HG03108 (cell line): ENCODE measurements around the gene EPHA6.

Source experiments
- ATAC-seq: cut with Tn5 transposase; IDR thresholded peaks from one replicate; pipeline ENCODE4 v1.9.1; 2021; ENCODE audit warnings: moderate library complexity; ENCODE audit not compliant: unreplicated experiment

Gene EPHA6

DNA sequence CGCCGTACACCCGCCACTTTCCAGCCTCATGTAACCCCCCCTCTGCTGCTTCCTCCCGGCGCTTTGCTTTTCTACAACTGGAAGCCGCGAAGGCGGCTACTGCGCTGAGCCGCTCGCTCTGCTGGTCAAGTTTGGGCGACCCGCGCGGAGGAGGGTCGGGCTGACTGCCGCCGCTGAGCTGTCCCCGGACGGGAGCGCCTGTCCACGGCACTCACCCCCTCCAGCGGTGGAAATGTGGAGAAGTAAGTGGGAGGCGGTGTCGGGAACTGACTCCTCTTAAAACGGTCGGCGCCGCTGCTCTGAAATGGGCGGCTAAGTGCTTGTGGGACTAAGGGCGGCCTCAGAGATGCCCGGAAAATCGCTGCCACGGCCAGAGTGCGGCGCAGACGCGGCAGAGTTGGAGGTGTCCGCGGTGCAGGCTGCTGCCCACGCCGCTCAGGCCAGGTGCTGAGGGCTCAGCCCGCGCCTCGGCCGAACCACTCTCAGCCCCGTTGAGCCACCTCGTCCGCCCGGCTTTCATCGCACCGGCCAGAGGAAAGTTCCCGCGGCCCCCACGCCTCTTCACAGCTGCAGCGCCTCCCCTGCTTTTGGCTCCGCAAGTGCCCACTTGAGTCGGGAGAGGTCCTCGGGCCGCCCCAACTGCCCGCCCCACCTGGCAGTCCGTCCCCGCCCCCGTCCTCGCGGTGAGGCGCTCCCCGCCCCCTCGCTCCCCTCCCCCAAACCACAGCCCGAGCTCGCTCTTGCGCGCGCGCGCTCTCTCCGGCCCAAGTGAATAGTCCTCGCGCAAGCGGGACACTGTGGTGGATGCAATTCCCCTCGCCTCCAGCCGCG lies at the start of gene EPHA6:
TSS of gene EPHA6 (plus strand) at position 775 of the 831 bp plus-strand sequence.
- peak; percentile 15 for ATAC-seq

DNA sequence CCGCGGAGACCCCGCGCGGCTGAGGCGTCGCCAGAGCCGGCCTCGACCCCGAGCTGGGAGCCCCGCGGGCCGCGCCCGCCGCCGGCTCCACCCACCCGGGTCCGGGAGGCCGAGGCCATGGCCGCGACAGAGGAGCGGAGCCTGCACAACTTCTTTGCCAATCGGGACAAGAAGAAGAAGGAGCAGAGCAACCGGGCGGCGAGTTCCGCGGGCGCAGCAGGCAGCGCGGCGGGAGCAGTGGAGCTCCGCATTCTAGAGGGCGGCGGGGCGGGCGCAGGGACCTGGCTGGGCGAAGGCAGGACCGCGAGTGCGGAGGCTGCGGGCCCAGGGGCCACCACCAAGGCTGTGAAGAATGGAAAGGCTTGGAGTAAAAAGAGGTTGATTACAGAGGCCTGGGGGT lies 37.6 kb upstream of the EPHA6 start:
- ATAC-seq = no peak

DNA sequence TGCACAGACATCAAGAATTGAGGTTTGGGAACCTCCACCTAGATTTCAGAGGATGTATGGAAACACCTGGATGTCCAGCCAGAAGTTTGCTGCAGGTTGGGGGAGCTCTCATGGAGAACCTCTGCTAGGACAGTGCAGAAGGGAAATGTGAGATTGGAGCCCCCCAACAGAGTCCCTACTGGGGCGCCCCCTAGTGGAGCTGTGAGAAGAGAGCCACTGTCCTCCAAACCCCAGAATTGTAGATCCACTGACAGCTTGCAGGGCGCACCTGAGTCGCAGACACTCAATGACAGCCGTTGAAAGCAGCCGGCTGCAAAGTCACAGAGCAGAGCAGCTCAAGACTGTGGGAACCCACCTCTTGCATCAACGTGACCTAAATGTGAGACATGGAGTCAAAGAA lies 34.6 kb upstream of the EPHA6 start:
- no peak for ATAC-seq

DNA sequence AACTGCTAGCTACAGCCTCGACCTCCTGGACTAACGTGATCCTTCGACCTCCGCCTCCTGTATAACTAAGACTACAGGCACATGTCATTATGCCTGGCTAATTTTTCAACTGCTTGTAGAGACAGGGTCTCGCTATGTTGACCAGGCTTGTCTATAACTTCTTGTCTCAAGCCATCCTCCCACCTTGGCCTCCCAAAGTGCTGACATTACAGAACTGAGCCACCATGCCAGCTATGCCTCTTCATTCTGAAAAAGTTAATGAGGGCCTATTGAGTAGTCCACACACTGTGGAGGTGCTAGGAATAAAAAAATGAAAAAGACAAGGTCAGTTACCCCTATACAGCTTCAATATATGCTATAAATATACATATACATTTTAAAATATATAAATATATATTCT lies 18.3 kb upstream of the EPHA6 start:
- no peak for ATAC-seq

DNA sequence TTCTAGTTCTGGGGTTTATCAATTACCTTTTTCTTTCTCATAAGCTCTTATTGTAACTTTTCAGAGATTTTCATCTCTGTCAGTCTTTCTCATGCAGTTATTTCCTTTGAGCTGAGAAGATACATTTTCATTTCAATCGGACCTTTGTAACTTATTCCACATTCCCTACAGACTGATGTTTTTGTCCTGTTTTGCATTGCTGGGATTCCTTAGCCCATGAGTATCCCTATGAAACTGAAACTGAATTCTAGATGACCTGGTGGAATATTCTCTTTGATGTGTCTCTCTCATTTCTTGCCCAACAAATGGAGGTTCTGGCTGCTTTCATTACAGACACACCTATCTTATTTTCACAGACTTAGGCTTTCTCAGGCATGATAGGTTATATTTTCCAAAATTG lies 10.5 kb upstream of the EPHA6 start:
- ATAC-seq = no peak

DNA sequence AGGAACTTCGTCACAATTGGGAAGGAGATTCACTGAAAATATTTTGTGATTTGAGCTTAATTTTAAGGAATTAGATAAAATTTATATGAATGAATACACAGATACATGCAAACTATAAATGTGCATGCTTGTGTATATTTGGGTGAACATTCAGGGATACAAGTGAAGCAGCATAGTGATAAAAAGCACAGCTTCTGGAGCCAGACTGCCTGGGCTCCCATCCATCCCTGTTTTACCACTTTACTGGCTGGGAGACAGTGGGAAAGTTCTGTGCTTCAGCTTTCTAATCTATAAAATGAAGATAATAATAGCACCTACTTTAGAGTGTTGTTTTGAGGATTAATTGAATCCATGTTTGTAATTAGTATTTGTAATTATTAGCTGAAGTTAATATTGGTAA lies 8.1 kb upstream of the EPHA6 start:
- no peak for ATAC-seq

DNA sequence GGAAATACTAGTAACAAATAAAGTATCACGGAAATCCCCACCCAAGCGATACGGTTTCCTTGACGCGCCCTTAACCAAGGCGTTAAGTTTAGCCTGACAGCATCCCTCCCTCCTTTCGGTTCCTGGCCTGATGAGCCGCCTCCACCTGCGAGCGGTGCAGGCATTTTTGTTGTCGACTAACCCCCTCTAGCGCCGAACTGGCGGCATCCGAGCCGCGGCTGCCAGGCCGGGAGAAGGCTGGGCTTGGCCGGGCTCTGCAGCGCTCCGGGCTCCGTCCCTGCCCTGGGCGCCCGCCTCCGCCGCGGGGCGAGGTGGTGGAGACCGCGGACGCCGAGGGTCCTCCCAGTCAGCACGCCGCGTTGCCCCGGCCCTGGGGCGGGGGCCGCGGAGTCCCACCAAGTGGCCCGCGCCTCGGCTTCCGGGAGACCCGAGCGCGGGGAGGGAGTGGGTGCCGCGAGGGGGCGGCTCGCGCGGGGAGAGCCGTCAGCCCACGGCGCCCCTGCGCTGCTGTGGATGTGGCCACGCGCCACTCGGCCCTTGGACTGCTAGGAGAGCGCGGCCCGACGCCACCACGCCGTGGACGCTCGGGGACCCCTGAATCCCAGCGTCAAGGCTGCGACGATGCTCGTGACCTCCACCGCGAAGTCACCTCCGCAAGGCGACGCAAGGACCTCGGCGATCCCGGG lies 1.1 kb upstream of the EPHA6 start:
- peak; percentile 98 for ATAC-seq

DNA sequence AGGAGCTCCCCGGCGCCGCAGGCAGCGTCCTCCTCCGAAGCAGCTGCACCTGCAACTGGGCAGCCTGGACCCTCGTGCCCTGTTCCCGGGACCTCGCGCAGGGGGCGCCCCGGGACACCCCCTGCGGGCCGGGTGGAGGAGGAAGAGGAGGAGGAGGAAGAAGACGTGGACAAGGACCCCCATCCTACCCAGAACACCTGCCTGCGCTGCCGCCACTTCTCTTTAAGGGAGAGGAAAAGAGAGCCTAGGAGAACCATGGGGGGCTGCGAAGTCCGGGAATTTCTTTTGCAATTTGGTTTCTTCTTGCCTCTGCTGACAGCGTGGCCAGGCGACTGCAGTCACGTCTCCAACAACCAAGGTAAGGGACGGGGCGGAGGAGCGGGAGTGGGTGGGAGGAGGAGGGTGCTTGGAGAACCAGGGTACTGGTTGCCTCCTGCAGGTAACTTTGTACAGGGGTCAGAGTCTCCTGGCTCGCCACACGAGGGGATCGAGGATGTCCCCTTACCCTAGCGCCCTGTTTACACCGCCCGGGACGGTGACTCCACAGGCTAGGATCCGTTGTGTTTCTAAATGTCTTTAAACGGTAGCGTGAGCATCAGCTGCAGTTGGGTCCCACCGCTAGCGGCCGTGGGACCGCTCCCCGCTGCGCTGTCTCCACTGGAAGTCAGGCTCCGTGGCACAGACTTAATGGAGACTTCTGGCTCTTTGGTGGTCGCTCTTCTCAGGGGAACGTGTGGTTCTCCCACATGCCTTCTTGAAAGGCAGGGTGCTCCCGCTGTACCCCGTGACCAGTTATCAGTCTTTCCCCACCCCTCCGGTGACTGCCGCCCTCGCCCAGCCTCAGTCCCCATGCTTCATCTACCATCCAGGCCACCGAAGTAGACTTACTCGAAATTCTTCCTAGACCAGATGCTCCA lies 515 bp downstream of the EPHA6 start:
- ATAC-seq = no peak

DNA sequence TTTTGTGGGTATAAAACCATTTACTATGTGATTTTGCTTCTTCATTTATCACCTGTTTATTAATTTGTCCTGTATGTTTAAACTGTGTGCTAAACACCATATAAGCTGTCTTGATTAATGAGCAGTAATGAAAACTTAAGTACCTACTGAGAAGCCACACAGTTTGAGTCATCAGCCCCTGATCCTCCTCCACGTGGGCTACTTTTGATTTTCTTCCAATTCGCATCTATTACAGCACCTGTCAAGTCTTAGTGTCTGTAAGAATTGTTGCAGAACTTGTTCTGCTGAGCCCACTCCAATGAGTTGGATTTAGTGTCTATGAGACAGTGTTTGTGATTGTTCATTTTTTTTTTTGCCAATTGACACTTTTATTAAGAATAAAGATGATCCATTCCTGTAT lies 16.8 kb downstream of the EPHA6 start:
- no peak for ATAC-seq

DNA sequence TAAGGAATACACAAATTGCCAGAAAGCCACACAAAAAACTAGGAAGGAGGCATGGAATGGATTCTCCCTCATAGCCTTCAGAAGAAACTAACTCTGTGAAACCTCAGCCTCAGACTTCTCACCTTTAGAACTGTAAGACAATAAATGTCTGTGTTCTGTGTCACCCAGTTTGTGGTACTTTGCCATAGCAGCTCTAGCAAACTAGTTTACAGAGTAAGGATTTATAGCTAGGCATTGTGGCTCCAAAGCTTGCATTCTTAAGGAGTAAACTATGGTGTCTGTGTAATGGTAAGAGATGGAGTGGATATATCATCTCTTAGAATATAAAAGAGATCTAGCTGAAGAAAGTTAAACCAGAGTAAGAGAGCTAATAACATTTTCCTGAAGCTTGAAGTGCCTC lies 18.9 kb downstream of the EPHA6 start:
- no peak for ATAC-seq

DNA sequence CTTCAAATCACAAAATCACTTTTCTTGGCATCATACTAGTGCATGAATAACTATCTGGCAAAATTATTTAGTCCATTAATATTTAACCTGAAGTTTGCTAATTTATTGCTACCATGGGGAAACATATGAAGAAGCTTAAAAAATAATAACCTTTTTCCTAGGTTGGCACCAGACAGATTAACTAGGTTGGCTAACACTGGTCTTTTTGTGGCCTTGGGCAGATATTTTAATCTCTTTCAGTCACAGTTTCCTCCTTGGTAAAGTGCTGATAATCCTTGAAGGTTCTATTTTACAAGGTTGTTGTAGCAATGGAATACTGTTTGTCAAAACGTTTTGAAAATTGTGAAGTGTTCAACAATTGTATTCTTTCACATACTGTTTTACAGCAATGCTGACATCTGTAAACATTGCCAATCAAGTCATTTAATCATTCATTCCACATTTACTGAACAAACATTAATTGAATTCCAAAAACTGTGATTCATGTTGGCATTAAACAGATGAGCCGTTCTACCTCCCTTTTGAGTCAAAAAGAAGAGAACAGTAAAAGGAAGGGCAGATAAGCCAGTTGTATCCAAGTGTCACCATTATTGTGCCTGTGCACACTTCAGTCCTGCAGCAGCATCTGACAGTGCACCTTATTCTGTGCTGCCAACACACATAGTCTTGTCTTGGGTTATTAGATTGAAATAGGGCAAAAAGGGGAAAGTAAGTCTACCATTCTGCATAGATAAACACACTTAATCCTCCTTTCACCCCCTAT lies 21.9 kb downstream of the EPHA6 start:
- no peak for ATAC-seq

DNA sequence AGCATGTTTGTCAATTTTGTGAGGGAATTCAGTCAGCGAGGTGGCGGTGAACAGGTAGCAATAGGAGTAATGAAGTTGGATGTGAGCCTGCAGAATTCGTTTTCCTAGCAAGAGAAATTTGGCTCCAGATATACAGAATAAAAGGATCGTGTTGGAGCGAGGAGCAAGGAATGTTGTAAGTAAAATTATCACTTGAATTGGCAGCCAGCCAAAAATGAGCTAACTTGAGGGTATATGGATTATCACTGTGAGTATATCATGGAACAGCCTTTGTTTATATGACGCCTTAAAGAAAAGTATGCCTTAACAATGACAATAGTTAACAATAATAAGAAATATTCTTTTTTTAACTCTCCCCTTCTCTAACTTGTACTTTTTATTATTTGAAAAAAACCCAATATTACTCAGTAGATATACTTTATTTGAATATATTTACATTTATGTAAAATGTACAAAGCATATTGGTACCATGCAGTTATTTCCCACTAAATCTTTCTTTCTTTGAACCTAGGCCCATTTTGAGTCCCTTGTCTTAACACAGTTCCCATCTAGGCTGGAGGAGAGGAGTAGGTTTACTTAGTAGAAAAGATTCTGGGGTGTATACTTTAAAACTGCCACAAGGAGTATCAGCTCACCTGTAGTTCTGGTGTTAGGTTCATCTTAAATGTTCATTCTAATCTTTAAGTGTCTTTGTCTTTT lies 29.3 kb downstream of the EPHA6 start:
- ATAC-seq = no peak

DNA sequence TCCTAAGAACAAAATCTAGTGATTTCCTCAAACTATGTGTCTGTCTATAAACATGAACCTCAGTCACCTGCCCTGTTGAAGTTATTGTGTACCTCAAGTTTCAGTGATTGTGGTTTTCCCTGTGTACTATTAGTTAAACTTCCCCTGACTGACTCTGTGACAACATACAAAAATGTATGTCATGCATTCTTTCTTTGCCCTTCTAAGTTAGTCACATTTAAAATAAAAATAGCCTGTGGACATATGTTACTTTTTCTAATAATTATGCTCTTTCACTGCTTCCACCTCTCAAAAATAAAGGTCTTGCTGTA lies 29.8 kb downstream of the EPHA6 start:
- no peak for ATAC-seq

DNA sequence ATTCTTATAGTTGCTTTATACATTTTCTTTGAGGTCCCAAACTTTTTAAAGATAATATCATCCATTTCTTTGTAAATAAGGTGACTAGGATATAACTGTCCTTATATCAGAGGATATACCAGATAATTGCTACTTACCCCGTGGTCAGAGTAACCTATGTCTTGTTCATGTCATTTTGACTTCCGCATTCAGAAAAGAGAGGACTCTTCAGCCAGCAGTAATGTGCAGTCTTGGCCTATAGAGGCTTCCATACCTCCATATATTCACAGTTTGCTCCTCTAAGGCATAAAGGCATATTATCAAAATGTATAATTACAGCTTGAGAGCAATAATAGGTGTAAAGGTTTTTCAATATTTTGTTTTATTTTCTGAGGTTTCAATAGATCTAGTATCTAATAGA lies 38.5 kb downstream of the EPHA6 start:
- ATAC-seq = no peak

DNA sequence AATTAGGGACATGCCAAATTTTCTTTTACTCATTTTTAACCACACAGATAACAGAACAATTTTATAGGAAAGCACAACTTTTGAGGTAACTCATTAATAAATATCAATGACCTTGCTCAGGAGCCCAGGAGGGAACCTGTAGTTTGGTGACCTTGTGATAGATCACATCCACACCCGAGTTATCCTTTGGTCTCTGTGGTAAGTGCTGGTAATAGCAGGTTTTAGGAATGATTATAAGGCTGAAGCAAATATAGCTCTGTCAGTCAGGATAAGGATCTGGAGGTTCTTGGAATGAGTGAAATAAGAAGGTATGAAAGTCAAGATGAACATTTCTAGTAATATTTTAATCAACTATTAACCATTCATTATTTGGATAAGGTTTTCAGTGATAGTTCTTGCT lies 46.5 kb downstream of the EPHA6 start:
- no peak for ATAC-seq

DNA sequence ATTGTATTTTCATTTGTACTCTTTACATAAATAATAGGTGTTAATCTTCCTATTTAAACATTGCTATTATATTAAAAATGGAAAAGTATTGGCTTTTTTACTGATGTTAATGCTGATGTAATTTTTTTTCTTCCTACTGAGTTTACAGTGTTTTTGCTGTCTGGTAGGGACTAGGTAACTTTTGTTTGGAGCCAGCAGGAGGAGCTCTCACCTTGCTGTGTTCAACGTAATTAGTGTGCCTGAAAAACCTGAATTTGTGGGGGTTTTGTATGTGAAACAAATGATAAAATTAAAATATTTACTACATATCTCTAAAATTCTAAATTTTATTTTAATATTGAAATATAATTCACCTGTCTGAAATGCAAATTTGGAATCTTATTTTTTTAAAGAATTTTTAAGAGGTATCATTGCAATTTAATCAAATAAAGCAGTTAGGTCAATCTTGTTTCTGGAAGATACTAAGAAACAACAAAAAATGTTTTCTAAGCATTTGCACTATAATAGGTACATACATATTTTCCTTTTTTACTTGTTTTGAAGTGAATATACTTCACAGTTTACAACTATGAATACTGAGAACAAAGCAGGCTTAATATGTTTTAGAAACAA lies 48.8 kb downstream of the EPHA6 start:
- ATAC-seq = peak; percentile 52

DNA sequence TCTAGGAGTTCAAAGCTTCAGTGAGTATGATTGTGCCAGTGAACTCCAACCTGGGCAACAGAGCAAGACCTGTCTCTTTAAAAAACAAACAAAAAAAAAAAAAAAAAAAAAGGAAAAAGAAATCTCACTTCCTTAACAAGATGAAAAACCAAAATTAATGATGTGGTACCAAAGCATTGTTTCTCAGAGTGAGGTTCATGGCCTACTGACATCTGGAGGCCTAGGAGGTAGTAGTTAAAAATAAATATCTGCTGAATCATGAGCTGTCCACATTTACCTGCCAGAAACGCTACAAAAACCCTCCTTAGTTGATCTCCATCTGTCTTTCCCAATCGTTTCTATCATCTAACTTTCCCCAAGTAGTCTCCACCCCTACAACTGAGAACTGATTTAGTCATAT lies 51.2 kb downstream of the EPHA6 start:
- no peak for ATAC-seq

DNA sequence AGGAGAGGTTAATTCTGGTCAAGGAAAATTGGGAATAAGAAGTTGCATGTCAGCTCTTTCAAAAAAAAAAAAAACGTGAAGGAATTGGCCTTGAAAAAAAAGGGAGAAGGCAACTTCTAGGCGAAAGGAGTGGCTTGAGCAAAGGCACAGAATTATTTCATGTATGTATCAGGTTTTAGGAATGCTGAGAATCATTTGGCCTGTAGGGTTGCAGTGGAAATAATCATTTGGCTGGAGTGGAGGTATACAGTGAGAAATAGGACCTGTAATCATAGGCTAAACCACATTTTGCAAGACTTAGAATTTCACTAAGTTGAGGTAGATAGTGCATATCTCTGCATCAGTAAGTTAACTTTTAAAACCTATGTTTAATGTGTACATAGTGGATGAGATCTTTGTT lies 54.9 kb downstream of the EPHA6 start:
- no peak for ATAC-seq

DNA sequence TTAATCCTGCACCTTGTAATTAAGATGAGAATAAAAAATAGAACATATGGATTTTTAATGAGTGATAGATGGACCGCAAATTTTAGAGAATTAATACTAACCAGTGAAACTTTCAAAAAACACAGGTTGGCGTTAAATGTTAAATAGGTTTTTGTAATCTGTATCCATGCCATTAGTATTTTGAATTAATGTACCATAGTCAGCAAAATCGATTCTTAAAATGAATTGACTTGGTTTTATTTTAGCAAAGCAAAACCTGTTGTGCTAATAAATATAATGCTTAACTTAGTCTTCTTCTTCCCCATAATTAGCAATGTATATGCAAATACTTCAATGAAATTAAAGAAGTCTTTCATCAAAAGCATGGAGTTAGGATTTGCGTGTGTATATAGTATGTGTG lies 63.1 kb downstream of the EPHA6 start:
- ATAC-seq = no peak

DNA sequence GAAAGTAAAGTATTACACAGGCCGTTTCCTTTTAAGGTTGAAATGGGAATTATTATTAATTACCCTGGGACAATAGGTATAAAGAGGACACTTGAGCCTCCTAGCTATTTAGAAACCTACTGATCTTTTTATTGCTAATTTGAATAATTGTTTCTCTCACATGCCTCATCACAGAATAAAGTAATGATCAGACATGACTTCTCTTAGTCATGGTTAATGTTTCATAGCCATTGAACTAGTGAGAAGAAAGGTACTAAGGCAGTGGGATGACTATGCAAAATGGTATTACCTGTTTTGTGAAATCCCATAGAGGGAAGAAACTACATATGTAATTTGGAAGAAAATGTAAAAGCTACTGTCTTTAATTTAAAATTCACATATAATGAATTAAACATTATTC lies 85.6 kb downstream of the EPHA6 start:
- no peak for ATAC-seq
